Activated CD8-positive, alpha-beta T cell treated with anti-CD3 and anti-CD28 coated beads for 36 hours (primary cell): ENCODE data around the gene CDY2A. TPM values are rescaled to one million over a fixed set of nuclear protein-coding genes. Genes with fewer than 3 reads are reported as not detected.
"Not testable (repeated sequence)": the region's sequence is repeated elsewhere in the genome, so short reads cannot be mapped to it uniquely, and the experiment has no call there.

Source experiments
- ATAC-seq: fragments of 200-7000 bp; cut with Tn5 transposase; one replicate; pipeline ENCODE4 v1.10.0; 2021; ENCODE audit warnings: mild to moderate bottlenecking, moderate library complexity
- CTCF ChIA-PET: fragments of 350-600 bp; sonication (Branson Sonifier 250); formaldehyde crosslinking; loops from one replicate; lab custom pipeline; 2021; ENCODE audit warnings: antibody characterized with exemption; lab: Charles Lee
- POLR2A ChIA-PET: fragments of 350-600 bp; sonication (Branson Sonifier 250); formaldehyde crosslinking; loops from one replicate; lab custom pipeline; 2021; ENCODE audit warnings: antibody characterized with exemption; lab: Charles Lee
- DNase-seq: peaks from one replicate; pipeline ENCODE4 v3.0.0-alpha.2; 2020
- H3K27ac Mint-ChIP-seq: one replicate; pipeline ENCODE4 v1.8.0; 2021; ENCODE audit warnings: mild to moderate bottlenecking, mixed read lengths
- H3K27me3 Mint-ChIP-seq: one replicate; pipeline ENCODE4 v1.8.0; 2021; ENCODE audit warnings: mixed read lengths
- H3K36me3 Mint-ChIP-seq: one replicate; pipeline ENCODE4 v1.8.0; 2021; ENCODE audit warnings: low read depth, mixed read lengths
- H3K4me1 Mint-ChIP-seq: one replicate; pipeline ENCODE4 v1.8.0; 2021; ENCODE audit warnings: low read depth, mixed read lengths
- H3K4me3 Mint-ChIP-seq: one replicate; pipeline ENCODE4 v1.8.0; 2021; ENCODE audit warnings: mild to moderate bottlenecking, moderate library complexity, mixed read lengths
- H3K9me3 Mint-ChIP-seq: one replicate; pipeline ENCODE4 v1.8.0; 2021; ENCODE audit warnings: mixed read lengths
- intact Hi-C: fragments of 100-400 bp; cut with micrococcal nuclease; formaldehyde crosslinking; loops from one replicate; pipeline ENCODE4 v1.10.0; 2022
- total RNA-seq, 2 experiments: library from RNA; stranded (reverse); gene quantifications; one replicate each; pipeline ENCODE4 v1.2.3, GENCODE V29; 2021

CDY2A gene
- total RNA-seq, 2 experiments from 2014 or later: not detected

GRCh38 chrY:18073464-18073863, 47.9 kb downstream of the CDY2A start:
- CTCF ChIA-PET, H3K9me3 Mint-ChIP-seq, ATAC-seq, intact Hi-C loops, H3K27me3 Mint-ChIP-seq, H3K36me3 Mint-ChIP-seq, H3K4me3 Mint-ChIP-seq, H3K27ac Mint-ChIP-seq, H3K4me1 Mint-ChIP-seq, DNase-seq, POLR2A ChIA-PET: not testable (repeated sequence)

Other genes with a start within 250 kb of the CDY2A start
- not detected for gene CDY2B, start 145.6 kb upstream of the CDY2A start, total RNA-seq